ENCODE results near the gene NCK1. TPM values are rescaled to one million over a fixed set of nuclear protein-coding genes. Genes with fewer than 3 reads are reported as not detected.

Gene NCK1
- polyA plus RNA-seq, 2 of the 4 experiments (the other 2 are of a cell fraction) = 30.2 to 60.8 TPM

DNA sequence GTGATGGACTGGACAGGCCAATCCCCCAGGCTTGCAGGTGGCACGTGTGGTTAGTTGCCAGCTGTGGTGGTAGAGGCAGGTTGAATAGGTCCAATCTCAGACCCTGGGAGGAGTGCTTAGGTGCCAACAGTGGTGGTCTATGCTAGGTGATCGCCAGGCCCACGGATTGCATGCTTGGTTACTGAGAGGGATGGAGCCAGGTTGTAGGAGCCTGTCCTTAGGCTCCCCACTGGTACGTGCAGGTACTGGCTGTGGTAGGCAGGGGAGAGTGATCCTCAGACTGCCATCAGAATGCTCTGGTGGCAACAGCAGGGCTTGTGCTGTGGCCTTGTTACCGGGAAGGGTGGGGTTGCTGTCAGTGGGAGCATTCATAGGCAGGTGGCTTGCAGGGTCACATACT lies 44.7 kb downstream of the NCK1 start:
- 40% methylated on average over 2 of the region's 5 CpGs for WGBS (ENCODE audit: missing lambda C conversion rate)
- DNase-seq (ENCODE audit: low read depth in 1 of 2, low spot score in 1 of 2) (no peak), ATAC-seq (no peak), FAIRE-seq (no peak)
- Histone ChIP-seq H3K9me3 (peaks cover 12% of the 10 kb centered on the region), H3K4me1 (no peaks in the 10 kb centered on the region), H3K27ac (no peak overlapping the region), H3K4me2 (no peak overlapping the region), H3K4me3 (no peak overlapping the region)
- TF ChIP-seq TP53 (CRISPR knock-in tag; IDR thresholded peaks at IDR 0.05) (no peak), KDM1A (IDR thresholded peaks at IDR 0.05; ENCODE audit: low read depth) (no peak), HOXA7 (CRISPR knock-in tag; IDR thresholded peaks at IDR 0.05) (no peak), EP300 (IDR thresholded peaks at IDR 0.05) (no peak), RAD21 (conservative IDR thresholded peaks at IDR 0.05 in 1 of 2, IDR thresholded peaks at IDR 0.05 in 1 of 2) (no peak), ZFP36 (IDR thresholded peaks at IDR 0.05; ENCODE audit: borderline replicate concordance, partially characterized antibody) (no peak), HMGXB4 (CRISPR knock-in tag; IDR thresholded peaks at IDR 0.05; ENCODE audit: borderline replicate concordance) (no peak), EHMT2 (IDR thresholded peaks at IDR 0.05; ENCODE audit: low read depth) (no peak), MAX (IDR thresholded peaks at IDR 0.05) (no peak), ATOH8 (CRISPR knock-in tag; IDR thresholded peaks at IDR 0.05; ENCODE audit: low read depth) (no peak), HOXB13 (CRISPR knock-in tag; IDR thresholded peaks at IDR 0.05; ENCODE audit: low read depth) (no peak), HES2 (IDR thresholded peaks at IDR 0.05) (no peak), FOSL2 (IDR thresholded peaks at IDR 0.05) (no peak), FOSL2 (CRISPR knock-in tag; IDR thresholded peaks at IDR 0.05) (no peak)
- TF ChIP-seq, protein P1, sequence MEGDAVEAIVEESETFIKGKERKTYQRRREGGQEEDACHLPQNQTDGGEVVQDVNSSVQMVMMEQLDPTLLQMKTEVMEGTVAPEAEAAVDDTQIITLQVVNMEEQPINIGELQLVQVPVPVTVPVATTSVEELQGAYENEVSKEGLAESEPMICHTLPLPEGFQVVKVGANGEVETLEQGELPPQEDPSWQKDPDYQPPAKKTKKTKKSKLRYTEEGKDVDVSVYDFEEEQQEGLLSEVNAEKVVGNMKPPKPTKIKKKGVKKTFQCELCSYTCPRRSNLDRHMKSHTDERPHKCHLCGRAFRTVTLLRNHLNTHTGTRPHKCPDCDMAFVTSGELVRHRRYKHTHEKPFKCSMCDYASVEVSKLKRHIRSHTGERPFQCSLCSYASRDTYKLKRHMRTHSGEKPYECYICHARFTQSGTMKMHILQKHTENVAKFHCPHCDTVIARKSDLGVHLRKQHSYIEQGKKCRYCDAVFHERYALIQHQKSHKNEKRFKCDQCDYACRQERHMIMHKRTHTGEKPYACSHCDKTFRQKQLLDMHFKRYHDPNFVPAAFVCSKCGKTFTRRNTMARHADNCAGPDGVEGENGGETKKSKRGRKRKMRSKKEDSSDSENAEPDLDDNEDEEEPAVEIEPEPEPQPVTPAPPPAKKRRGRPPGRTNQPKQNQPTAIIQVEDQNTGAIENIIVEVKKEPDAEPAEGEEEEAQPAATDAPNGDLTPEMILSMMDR (IDR thresholded peaks at IDR 0.05) = no peak
- TF ChIP-seq, protein P2, sequence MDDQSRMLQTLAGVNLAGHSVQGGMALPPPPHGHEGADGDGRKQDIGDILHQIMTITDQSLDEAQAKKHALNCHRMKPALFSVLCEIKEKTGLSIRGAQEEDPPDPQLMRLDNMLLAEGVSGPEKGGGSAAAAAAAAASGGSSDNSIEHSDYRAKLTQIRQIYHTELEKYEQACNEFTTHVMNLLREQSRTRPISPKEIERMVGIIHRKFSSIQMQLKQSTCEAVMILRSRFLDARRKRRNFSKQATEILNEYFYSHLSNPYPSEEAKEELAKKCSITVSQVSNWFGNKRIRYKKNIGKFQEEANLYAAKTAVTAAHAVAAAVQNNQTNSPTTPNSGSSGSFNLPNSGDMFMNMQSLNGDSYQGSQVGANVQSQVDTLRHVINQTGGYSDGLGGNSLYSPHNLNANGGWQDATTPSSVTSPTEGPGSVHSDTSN (IDR thresholded peaks at IDR 0.05) = no peak
- ChIA-PET CTCF (no interaction called here), POLR2A (no interaction called here)

- no peak for FAIRE-seq
- no peak overlapping the region for H3K4me3 ChIP-seq
- no peak for DNase-seq (ENCODE audit: low read depth in 1 of 2, low spot score in 1 of 2)
- 98% methylated on average over 2 of the region's 2 CpGs for WGBS (ENCODE audit: missing lambda C conversion rate)
- no peak overlapping the region for H3K4me2 ChIP-seq
- no peak for ATAC-seq
- TF ChIP-seq GATA3 (IDR thresholded peaks at IDR 0.05; ENCODE audit: borderline replicate concordance) (no peak), HOXB13 (CRISPR knock-in tag; IDR thresholded peaks at IDR 0.05; ENCODE audit: low read depth) (no peak), HOXB5 (CRISPR knock-in tag; IDR thresholded peaks at IDR 0.05) (no peak), ZSCAN20 (CRISPR knock-in tag; IDR thresholded peaks at IDR 0.05) (no peak), EHMT2 (IDR thresholded peaks at IDR 0.05; ENCODE audit: low read depth) (no peak), ZFP36 (IDR thresholded peaks at IDR 0.05; ENCODE audit: borderline replicate concordance, partially characterized antibody) (no peak), BHLHE40 (IDR thresholded peaks at IDR 0.05; ENCODE audit: low read depth, low read length) (no peak), JUN (IDR thresholded peaks at IDR 0.05) (no peak), POLR2AphosphoS2 (conservative IDR thresholded peaks at IDR 0.05; ENCODE audit: low read length) (no peak), RFX5 (IDR thresholded peaks at IDR 0.05) (no peak)
- TF ChIP-seq, protein P2 (IDR thresholded peaks at IDR 0.05) = no peak
- TF ChIP-seq, protein P3, sequence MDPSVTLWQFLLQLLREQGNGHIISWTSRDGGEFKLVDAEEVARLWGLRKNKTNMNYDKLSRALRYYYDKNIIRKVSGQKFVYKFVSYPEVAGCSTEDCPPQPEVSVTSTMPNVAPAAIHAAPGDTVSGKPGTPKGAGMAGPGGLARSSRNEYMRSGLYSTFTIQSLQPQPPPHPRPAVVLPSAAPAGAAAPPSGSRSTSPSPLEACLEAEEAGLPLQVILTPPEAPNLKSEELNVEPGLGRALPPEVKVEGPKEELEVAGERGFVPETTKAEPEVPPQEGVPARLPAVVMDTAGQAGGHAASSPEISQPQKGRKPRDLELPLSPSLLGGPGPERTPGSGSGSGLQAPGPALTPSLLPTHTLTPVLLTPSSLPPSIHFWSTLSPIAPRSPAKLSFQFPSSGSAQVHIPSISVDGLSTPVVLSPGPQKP (IDR thresholded peaks at IDR 0.05; ENCODE audit: low read depth, low read length) = no peak
- no peaks in the 10 kb centered on the region for H3K4me1 ChIP-seq
- no peak overlapping the region for H3K27ac ChIP-seq
- peaks cover 14% of the 10 kb centered on the region for H3K9me3 ChIP-seq
- CTCF ChIA-PET = no interaction called here
- POLR2A ChIA-PET = no interaction called here
Observed at GRCh38 chr3:136908297-136908696, 46.3 kb downstream of the NCK1 start.

Data from A549 (cell line).